ACC112 (cell line): ENCODE measurements around the gene RANBP10.

ENCODE experiments used
- H2AFZ ChIP-seq: fragments of 200-600 bp; sonication (generic); one replicate; pipeline ENCODE4 v1.6.0; 2017; ENCODE audit warnings: antibody characterized with exemption, low read length; ENCODE audit not compliant: unreplicated experiment
- H3K27ac ChIP-seq: fragments of 200-600 bp; sonication (generic); 2 replicates; pipeline ENCODE4 v1.5.1; 2014; ENCODE audit warnings: low read depth, mild to moderate bottlenecking, antibody characterized with exemption, low read length, moderate library complexity
- H3K27me3 ChIP-seq: fragments of 200-600 bp; sonication (generic); 2 replicates; pipeline ENCODE4 v1.6.1; 2014; ENCODE audit warnings: mild to moderate bottlenecking, antibody characterized with exemption, low read length, moderate library complexity, mixed read lengths; ENCODE audit not compliant: insufficient read depth
- H3K36me3 ChIP-seq: fragments of 200-600 bp; sonication (generic); 2 replicates; pipeline ENCODE4 v1.6.1; 2016; ENCODE audit warnings: mild to moderate bottlenecking, antibody characterized with exemption, low read length, moderate library complexity, mixed read lengths; ENCODE audit not compliant: insufficient read depth
- H3K4me1 ChIP-seq: fragments of 200-600 bp; sonication (generic); one replicate; pipeline ENCODE4 v1.6.1; 2016; ENCODE audit warnings: low read length, mixed read lengths; ENCODE audit not compliant: insufficient read depth, unreplicated experiment, control insufficient read depth
- H3K4me3 ChIP-seq: fragments of 200-600 bp; sonication (generic); 2 replicates; pipeline ENCODE4 v1.5.1; 2014; ENCODE audit warnings: mild to moderate bottlenecking, low read depth, low read length
- H3K79me2 ChIP-seq: fragments of 200-600 bp; sonication (generic); one replicate; pipeline ENCODE4 v1.6.0; 2016; ENCODE audit warnings: low read length; ENCODE audit not compliant: control insufficient read depth, unreplicated experiment, insufficient read depth

RANBP10 gene

DNA sequence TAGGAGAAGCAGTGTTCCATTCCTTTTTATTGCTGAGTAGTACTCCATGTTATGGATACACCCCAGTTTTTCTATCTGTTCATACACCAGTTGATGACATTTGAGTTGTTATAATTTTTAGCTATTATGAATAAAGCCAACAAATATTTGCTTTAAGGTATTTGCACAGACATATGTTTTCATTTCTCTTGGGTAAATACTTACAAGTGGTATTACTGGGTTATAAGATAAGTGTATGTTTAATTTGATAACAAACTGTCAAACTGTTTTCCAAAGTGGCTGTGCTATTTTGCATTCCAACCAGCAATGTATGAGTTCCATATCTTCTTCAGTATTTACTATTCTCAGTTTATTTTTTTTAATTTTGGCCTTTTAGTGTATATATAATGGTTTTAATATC is 59.5 kb downstream of the RANBP10 start:
- Histone ChIP-seq H3K36me3 (0 out of 2 replicates have a peak, but pooled peaks cover 3% of the 10 kb centered on the region), H3K27me3 (no peaks in the 10 kb centered on the region), H3K4me3 (no peak overlapping the region), H3K4me1 (no peaks in the 10 kb centered on the region), H3K27ac (no peak overlapping the region), H2AFZ (no peak overlapping the region), H3K79me2 (no peaks in the 10 kb centered on the region)

DNA sequence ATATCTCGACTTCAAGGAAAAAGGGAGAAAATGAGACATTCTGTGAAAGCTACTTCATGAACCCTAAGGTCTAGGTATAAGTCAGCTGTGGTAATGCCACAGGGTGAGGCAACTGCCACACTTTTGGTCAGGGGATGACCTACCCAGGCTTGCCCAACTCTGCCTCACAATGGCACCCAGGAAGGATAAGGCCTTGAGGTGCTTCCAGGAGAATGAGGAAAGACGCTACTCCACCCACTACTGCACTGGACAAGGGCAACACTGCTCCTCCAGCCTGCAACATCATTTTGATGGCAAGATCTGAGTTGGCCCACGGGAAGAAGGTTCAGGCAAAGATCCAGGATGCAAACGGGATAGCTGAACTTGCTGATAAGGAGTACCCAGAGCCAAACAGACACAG is 65.2 kb downstream of the RANBP10 start:
- H3K79me2 ChIP-seq, result no peaks in the 10 kb centered on the region
- no peaks in the 10 kb centered on the region for H3K4me1 ChIP-seq
- no peak overlapping the region for H3K4me3 ChIP-seq
- no peaks in the 10 kb centered on the region for H3K27me3 ChIP-seq
- 0 out of 2 replicates have a peak, but pooled peaks cover 3% of the 10 kb centered on the region for H3K36me3 ChIP-seq
- no peak overlapping the region for H3K27ac ChIP-seq
- no peak overlapping the region for H2AFZ ChIP-seq

DNA sequence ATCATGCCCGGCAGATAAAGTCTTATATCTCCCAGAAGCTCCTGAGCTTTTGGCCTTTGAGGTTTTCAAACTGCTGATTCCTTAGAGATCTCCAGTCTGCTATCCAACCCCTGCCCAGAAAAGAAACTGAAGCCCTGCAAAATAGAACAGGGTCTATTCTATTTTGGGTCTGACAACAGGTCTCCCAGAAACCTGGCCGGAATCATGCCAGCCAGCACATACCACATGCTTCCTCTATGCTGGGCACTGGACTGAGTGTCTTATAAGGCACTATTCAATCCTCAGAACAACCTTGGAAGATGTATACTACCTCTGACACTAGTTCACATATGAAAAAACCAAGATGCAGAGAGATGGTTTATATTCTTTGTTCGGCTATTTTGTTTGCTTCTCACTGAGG is 66.0 kb downstream of the RANBP10 start:
- H3K4me1 ChIP-seq, result no peaks in the 10 kb centered on the region
- no peak overlapping the region for H3K4me3 ChIP-seq
- H3K27me3 ChIP-seq, result no peaks in the 10 kb centered on the region
- 0 out of 2 replicates have a peak, but pooled peaks cover 3% of the 10 kb centered on the region for H3K36me3 ChIP-seq
- no peak overlapping the region for H3K27ac ChIP-seq
- no peaks in the 10 kb centered on the region for H3K79me2 ChIP-seq
- no peak overlapping the region for H2AFZ ChIP-seq

DNA sequence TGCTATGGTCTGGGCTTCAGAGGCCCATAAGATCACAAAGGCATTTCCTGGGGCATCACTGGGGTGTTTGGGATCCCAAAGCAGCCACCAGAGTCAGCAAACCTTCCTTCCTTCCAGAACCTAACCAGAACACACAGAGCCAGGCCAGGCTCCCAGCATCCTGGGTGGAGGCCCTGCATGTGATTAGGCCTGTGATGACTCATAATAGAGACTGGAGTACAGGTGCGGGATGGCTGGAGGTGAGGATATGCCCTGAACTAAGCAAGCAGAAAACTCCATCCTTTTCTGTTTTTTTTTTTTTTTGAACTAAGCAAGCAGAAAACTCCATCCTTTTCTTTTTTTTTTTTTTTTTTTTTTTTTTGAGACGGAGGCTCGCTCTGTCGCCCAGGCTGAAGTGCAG is 69.5 kb downstream of the RANBP10 start:
- H2AFZ ChIP-seq, result no peak overlapping the region
- no peaks in the 10 kb centered on the region for H3K4me1 ChIP-seq
- no peaks in the 10 kb centered on the region for H3K36me3 ChIP-seq
- no peaks in the 10 kb centered on the region for H3K27me3 ChIP-seq
- H3K4me3 ChIP-seq, result no peak overlapping the region
- H3K79me2 ChIP-seq, result no peaks in the 10 kb centered on the region
- no peak overlapping the region for H3K27ac ChIP-seq

DNA sequence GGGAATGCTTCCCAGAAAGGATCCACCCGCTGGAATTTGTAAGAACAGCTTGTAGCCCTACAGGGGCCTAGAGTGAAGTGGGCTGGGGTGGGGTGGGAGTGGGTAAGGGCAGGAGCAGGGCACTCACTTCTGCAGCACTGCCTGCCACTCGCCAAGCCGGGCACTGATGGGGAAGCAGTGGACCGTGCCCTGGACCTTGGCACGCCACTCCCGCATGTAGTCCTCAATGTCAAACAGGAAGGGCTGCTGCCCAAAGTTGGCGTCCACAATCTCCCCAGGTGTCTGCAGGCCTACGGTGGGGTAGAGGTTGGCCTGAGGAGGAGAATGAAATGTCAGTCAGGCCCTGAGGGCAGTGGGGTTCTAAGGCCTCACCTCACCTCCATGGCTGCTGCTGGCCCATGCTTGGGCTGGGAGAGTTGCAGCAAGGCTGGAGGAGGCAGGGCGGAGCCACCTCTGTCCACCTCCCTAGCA is 71.6 kb downstream of the RANBP10 start:
- no peak overlapping the region for H3K4me3 ChIP-seq
- H3K27ac ChIP-seq, result no peak overlapping the region
- H3K36me3 ChIP-seq, result no peaks in the 10 kb centered on the region
- H3K27me3 ChIP-seq, result no peaks in the 10 kb centered on the region
- H3K4me1 ChIP-seq, result no peaks in the 10 kb centered on the region
- H2AFZ ChIP-seq, result no peak overlapping the region
- H3K79me2 ChIP-seq, result no peaks in the 10 kb centered on the region

DNA sequence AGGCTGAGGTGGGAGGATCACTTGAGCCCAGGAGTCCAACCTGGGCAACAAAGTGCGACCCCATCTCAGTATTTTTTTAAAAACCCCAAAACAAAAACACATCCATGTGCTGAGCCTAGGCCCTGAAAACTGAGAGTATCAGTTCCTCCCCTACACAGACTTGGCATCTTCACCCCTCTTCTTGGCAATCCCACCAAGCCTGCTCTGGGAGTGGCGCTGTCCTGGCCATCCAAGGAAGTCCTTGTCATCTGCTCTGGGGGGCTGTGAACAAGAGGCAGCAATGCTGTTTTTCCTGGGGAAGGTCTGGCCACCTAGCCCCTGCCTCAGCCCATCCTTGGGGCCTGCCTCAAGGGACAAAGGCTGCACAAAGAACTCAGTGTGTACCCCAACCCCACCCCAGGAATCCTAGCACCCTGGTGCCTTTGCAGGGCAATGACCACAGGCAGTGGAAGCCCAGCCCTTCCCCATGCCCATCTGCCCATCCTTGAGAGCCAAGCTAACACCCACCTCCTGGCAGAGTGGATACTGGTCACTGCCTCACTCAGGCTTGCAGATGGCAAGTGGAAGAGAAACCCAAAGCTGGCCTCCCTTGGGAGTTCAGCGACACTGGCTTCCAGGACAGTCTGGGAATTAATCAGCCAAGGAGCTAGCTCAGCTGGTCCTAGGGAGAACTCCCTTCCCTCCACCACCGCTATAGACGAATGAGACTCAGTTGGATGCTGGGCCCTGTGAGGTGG is 72.5 kb downstream of the RANBP10 start:
- no peak overlapping the region for H2AFZ ChIP-seq

DNA sequence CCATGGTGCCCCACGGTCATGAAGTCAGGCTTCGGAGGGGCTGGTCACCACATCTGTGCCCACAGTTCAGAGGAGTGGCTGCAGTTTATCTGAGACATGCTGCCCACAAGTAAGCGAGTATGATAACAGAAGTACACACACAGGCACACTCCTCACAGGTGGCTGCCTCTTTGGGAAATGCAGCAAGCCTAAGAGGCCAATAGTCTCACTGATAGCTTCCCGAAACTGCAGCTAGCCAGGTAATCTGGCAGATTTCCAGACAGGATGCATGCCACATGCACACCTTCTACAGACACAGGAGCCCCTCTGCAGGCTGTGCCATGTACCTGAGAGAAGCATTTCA is 74.6 kb downstream of the RANBP10 start:
- no peak overlapping the region for H2AFZ ChIP-seq
- H3K36me3 ChIP-seq, result no peaks in the 10 kb centered on the region
- H3K27me3 ChIP-seq, result no peaks in the 10 kb centered on the region
- H3K4me1 ChIP-seq, result no peaks in the 10 kb centered on the region
- H3K27ac ChIP-seq, result no peak overlapping the region
- H3K79me2 ChIP-seq, result no peaks in the 10 kb centered on the region
- H3K4me3 ChIP-seq, result no peak overlapping the region

More for the DNA sequence above, 72.5 kb downstream of the RANBP10 start:
- Histone ChIP-seq H3K79me2 (no peaks in the 10 kb centered on the region), H3K4me1 (no peaks in the 10 kb centered on the region), H3K36me3 (no peaks in the 10 kb centered on the region), H3K27me3 (no peaks in the 10 kb centered on the region), H3K4me3 (no peak overlapping the region), H3K27ac (no peak overlapping the region)

DNA sequence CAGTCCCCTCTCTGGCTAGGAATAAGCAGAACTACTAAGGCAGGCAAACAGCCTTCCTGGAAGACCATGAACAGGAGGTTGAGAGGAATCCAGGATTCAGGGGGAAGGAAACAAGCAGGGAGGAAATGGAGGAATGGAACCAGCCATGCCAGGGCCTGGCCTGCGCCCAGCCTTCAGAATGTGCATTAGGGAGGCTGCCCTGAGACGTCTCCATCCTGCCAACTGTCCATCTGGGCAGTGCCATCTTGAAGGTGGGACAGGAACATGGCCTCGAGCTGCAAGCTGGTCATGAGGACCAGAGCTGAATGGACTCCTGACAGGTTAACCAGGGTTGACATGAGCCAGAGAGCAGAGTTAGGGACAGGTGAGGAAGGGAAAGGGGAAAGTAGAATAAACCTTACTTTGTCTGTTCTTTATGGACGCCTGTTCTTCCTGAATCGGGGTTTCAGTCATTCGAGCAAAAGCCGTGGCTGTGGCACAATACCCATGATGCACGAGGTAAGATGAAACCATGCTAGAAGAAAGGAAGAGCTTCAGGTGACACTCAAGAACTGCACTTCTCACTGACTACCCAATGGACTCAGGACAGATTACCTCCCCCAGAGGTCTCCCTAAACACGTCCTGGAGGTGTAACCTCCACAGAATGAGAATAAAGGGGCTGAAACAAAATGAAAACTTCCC is 75.1 kb downstream of the RANBP10 start:
- Histone ChIP-seq H3K27ac (no peak overlapping the region), H3K79me2 (no peaks in the 10 kb centered on the region), H3K4me1 (no peaks in the 10 kb centered on the region), H3K4me3 (no peak overlapping the region), H3K27me3 (no peaks in the 10 kb centered on the region), H3K36me3 (no peaks in the 10 kb centered on the region), H2AFZ (no peak overlapping the region)

DNA sequence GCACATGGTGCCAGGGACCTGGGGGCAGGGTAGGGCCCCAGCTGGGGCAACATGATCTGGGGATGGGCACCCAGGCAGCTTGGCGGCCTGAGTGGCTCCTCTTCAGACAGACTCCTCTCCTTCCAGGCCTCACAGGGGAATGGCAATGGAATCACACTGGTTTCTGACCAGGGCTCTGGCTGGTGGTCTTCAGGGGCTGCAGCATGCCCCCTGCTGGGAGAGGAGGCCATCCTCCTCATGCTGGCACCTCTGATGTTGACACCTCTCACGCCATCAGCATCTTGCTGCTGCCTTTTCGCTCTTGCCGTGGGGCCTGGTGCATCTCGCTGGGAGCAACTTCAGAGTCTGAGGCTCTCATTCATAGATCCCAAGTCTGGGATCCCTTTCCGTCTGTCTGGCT is 76.0 kb downstream of the RANBP10 start:
- H3K27ac ChIP-seq, result no peak overlapping the region
- H3K36me3 ChIP-seq, result no peaks in the 10 kb centered on the region
- no peaks in the 10 kb centered on the region for H3K79me2 ChIP-seq
- H3K4me3 ChIP-seq, result no peak overlapping the region
- no peaks in the 10 kb centered on the region for H3K4me1 ChIP-seq
- no peak overlapping the region for H2AFZ ChIP-seq
- no peaks in the 10 kb centered on the region for H3K27me3 ChIP-seq

DNA sequence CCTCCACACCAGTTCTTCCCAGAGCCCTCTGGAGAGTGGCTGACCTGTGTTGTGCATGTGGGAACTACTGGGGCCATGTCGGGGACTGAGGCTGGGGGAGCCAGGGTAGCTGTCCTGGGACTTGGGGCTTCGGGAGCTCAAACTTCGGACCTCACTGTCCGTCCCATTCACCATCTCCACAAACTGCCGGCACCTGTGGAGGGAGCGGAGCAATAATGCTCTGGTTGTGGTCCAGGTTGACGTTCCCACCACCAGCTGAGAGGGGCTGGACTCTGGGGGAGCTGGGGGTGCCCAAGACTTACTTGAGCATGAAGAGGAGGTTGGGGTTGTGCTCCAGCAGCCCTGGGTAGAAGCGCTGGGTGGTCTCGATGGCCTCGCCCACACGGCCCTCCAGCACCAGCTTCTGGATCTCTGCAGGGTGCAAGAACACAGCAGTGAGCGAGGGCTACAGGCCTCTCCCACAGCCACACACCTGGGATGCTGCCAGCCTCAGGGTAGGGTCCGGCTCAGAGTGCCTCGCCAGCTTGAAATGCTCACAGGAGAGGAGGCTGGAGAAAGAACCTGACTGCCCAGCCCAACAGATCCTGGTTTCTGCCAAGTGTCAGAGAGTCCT is 76.6 kb downstream of the RANBP10 start:
- H2AFZ ChIP-seq, result no peak overlapping the region
- H3K79me2 ChIP-seq, result no peaks in the 10 kb centered on the region
- no peaks in the 10 kb centered on the region for H3K4me1 ChIP-seq
- no peaks in the 10 kb centered on the region for H3K27me3 ChIP-seq
- no peak overlapping the region for H3K27ac ChIP-seq
- no peaks in the 10 kb centered on the region for H3K36me3 ChIP-seq
- no peak overlapping the region for H3K4me3 ChIP-seq
